SU-DHL-6 (cell line): ENCODE data around the gene CDK19.

Experiments used
- H2AFZ ChIP-seq: fragments of 200-600 bp; sonication (generic); 2 replicates; pipeline ENCODE4 v1.6.1; 2014; ENCODE audit warnings: low read depth, mild to moderate bottlenecking, moderate library complexity, mixed read lengths, antibody characterized with exemption, low read length; ENCODE audit not compliant: severe bottlenecking
- H3F3A ChIP-seq: fragments of 200-600 bp; shearing (Covaris generic); 2 replicates; pipeline ENCODE4 v1.6.0; 2016; ENCODE audit warnings: antibody characterized with exemption, mild to moderate bottlenecking; ENCODE audit not compliant: insufficient read depth
- H3K27ac ChIP-seq: fragments of 200-600 bp; sonication (generic); 2 replicates; pipeline ENCODE4 v1.5.1; 2016; ENCODE audit warnings: low read depth, mild to moderate bottlenecking, low read length, moderate library complexity, mixed read lengths
- H3K27me3 ChIP-seq: fragments of 200-600 bp; sonication (generic), shearing (Covaris generic); 2 replicates; pipeline ENCODE4 v1.6.0; 2014; ENCODE audit warnings: mild to moderate bottlenecking, low read length
- H3K36me3 ChIP-seq: fragments of 200-600 bp; sonication (generic); 2 replicates; pipeline ENCODE4 v1.6.1; 2014; ENCODE audit warnings: mild to moderate bottlenecking, low read length, mixed read lengths
- H3K4me2 ChIP-seq: fragments of 300-600, 200-600 bp; shearing (Covaris generic), sonication (generic); 2 replicates; pipeline ENCODE4 v1.6.0; 2014; ENCODE audit warnings: low read length, low read depth, mild to moderate bottlenecking; ENCODE audit not compliant: poor library complexity, severe bottlenecking
- H3K4me3 ChIP-seq: fragments of 200-600 bp; sonication (generic); 2 replicates; pipeline ENCODE4 v1.5.1; 2014; ENCODE audit warnings: antibody characterized with exemption, low read length, mild to moderate bottlenecking, mixed read lengths; ENCODE audit not compliant: insufficient read depth, poor library complexity, severe bottlenecking
- H3K79me2 ChIP-seq: fragments of 200-600 bp; sonication (generic); 2 replicates; pipeline ENCODE4 v1.6.1; 2014; ENCODE audit warnings: mild to moderate bottlenecking, low read length, moderate library complexity; ENCODE audit not compliant: insufficient read depth
- H3K9ac ChIP-seq: fragments of 200-600 bp; sonication (generic); 2 replicates; pipeline ENCODE4 v1.7.0; 2014; ENCODE audit warnings: mild to moderate bottlenecking, low read length
- H3K9me2 ChIP-seq: fragments of 200-600 bp; sonication (generic); replicated peaks from 2 replicates; pipeline ENCODE4 v1.6.1; 2014; ENCODE audit warnings: low read length; ENCODE audit not compliant: insufficient read depth
- H3K9me3 ChIP-seq: fragments of 200-600 bp; sonication (generic); 2 replicates; pipeline ENCODE4 v1.6.1; 2014; ENCODE audit warnings: low read length, mixed read lengths; ENCODE audit not compliant: insufficient read depth
- H4K20me1 ChIP-seq: fragments of 200-600 bp; sonication (generic); 2 replicates; pipeline ENCODE4 v1.6.1; 2014; ENCODE audit warnings: low read depth, mild to moderate bottlenecking, antibody characterized with exemption, low read length, moderate library complexity, mixed read lengths
- CTCF ChIP-seq: fragments of 200-600 bp; sonication (generic); IDR thresholded peaks from one replicate; pipeline ENCODE4 v1.5.1; 2017; ENCODE audit warnings: antibody characterized with exemption, mild to moderate bottlenecking, low read length, moderate library complexity; ENCODE audit not compliant: insufficient read depth, poor library complexity, severe bottlenecking
- EZH2phosphoT487 ChIP-seq: fragments of 200-600 bp; sonication (generic), shearing (Covaris generic); conservative IDR thresholded peaks from 2 replicates; pipeline ENCODE4 v1.6.1; 2018; ENCODE audit warnings: mild to moderate bottlenecking, antibody characterized with exemption, low read length, moderate library complexity, mixed read lengths

The CDK19 gene

GRCh38 chr6:110858562-110859214, 43.4 kb upstream of the CDK19 start:
- Histone ChIP-seq H3K9ac (no peak overlapping the region), H2AFZ (no peak overlapping the region), H3K79me2 (no peaks in the 10 kb centered on the region), H3K27ac (no peak overlapping the region), H3K4me2 (no peak overlapping the region), H4K20me1 (no peaks in the 10 kb centered on the region), H3K4me3 (no peak overlapping the region), H3K9me2 (no peaks in the 10 kb centered on the region), H3K27me3 (no peaks in the 10 kb centered on the region), H3K36me3 (no peaks in the 10 kb centered on the region), H3K9me3 (no peaks in the 10 kb centered on the region), H3F3A (no peaks in the 10 kb centered on the region)
- TF ChIP-seq EZH2phosphoT487: no peak
- TF ChIP-seq CTCF: no peak

GRCh38 chr6:110858016-110858415, 42.7 kb upstream of the CDK19 start:
- Histone ChIP-seq H3K4me3 (no peak overlapping the region), H3K36me3 (no peaks in the 10 kb centered on the region), H3K27me3 (no peaks in the 10 kb centered on the region), H3K9me2 (no peaks in the 10 kb centered on the region), H3F3A (no peaks in the 10 kb centered on the region), H2AFZ (no peak overlapping the region), H3K79me2 (no peaks in the 10 kb centered on the region), H4K20me1 (no peaks in the 10 kb centered on the region), H3K27ac (no peak overlapping the region), H3K9ac (no peak overlapping the region), H3K4me2 (no peak overlapping the region), H3K9me3 (no peaks in the 10 kb centered on the region)
- TF ChIP-seq EZH2phosphoT487 (no peak), CTCF (no peak)

- H2AFZ ChIP-seq: no peak overlapping the region
- H3K27ac ChIP-seq: no peak overlapping the region
- no peaks in the 10 kb centered on the region for H3K79me2 ChIP-seq
- no peaks in the 10 kb centered on the region for H3K9me3 ChIP-seq
- no peaks in the 10 kb centered on the region for H3K36me3 ChIP-seq
- no peaks in the 10 kb centered on the region for H3K9me2 ChIP-seq
- no peak overlapping the region for H3K4me2 ChIP-seq
- no peak overlapping the region for H3K9ac ChIP-seq
- no peaks in the 10 kb centered on the region for H4K20me1 ChIP-seq
- H3F3A ChIP-seq: no peaks in the 10 kb centered on the region
- H3K27me3 ChIP-seq: no peaks in the 10 kb centered on the region
- TF ChIP-seq EZH2phosphoT487: no peak
- TF ChIP-seq CTCF: no peak
- H3K4me3 ChIP-seq: no peak overlapping the region
These were observed 41.0 kb upstream of the CDK19 start for GRCh38 chr6:110856296-110856695.
